ENCODE data around the gene EXOSC9. TPM values are rescaled to one million over a fixed set of nuclear protein-coding genes. Genes with fewer than 3 reads are reported as not detected.
"Not testable (repeated sequence)": the region's sequence is repeated elsewhere in the genome, so short reads cannot be mapped to it uniquely, and the experiment has no call there.

Gene EXOSC9, protein sequence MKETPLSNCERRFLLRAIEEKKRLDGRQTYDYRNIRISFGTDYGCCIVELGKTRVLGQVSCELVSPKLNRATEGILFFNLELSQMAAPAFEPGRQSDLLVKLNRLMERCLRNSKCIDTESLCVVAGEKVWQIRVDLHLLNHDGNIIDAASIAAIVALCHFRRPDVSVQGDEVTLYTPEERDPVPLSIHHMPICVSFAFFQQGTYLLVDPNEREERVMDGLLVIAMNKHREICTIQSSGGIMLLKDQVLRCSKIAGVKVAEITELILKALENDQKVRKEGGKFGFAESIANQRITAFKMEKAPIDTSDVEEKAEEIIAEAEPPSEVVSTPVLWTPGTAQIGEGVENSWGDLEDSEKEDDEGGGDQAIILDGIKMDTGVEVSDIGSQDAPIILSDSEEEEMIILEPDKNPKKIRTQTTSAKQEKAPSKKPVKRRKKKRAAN
- total RNA-seq (2014; rRNA removed; shearing (Covaris generic)), result 40.4 and 42.7 TPM in 2 replicates
- polyA plus RNA-seq (2014; cell fraction: nucleus; rRNA removed), result 43.7 and 72.4 TPM in 2 replicates

DNA sequence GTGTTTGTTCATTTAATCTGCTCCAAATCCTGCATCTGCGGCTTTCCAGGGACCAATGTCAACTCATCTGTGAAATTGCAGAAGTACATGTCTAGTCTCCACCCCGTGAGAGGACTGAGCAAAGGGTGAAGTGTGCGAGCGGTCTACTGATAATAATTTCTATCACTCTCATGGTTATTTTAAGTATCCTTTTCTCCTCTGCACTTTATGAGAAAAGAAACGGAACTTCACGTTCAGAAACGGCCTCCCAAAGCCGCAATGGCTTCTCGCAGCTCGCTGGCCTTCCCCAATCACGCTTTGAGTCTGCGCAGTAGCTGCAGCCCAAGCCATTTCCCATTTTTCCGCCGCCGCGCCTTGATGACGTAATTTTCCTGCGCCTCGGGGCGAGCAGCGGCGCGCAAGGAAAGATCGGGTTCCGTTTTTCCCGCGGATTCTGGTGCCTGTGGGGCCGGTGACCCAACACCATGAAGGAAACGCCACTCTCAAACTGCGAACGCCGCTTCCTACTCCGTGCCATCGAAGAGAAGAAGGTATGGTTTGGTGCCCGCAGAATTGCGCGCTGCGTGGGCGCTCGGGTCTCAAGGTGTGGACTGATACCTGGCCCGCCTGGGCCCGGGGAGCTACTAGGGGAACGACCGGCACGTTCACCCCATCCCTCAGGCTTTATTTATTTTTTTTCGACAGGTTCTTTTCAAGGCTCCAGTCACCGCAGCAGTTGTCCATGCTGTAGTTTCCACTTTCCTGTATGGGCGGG, at the start of gene EXOSC9:
EXOSC9 (plus strand) TSS at position 363 of the 754 bp plus-strand sequence; CDS start at position 465, 102 bp downstream.
- peak; percentile 87 for DNase-seq (ENCODE audit: extremely low read depth, low read depth)

DNA sequence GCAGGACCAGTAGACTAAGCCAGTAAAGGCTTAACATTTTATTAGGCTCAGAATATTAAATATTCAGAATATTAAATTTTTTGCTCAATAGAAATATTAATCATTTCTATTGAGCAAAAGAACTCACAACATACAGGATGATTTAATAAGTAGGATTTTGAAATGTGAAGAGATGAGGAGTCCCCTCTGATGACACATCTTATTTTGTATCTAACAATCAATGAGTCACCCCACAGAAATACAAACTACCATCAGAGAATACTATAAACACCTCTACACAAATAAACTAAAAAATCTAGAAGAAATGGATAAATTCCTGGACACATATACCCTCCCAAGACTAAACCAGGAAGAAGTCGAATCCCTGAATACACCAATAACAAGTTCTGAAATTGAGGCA, 49.0 kb upstream of the EXOSC9 start:
- not testable (repeated sequence) for DNase-seq (ENCODE audit: extremely low read depth, low read depth)

DNA sequence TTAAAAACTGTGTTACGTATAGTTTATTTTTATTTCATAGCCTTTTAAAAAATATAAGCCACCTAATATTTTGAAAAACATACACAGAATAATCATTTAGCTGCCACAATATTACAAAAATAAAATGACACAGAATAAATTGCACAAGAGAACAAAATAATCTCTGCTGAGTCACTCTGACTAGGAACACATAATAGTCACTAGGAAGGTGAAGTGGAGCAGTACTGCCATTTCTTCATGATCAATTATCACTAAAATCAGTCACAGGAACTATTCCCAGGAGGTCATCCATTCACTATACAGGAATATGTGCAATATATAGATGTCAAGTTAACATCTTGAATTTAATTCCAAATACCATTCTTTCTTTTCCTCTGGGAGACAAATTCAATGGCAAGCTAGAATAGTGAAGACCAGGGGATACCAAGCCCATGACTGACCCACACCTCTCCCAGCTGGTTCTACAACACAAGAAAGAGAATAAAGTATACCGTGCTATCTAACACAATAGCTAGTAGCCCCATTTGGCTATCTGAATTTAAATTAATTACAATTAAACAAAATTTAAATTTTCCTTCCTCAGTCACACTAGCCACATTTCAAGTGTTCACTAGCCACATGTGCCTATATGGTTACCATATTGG, 42.1 kb upstream of the EXOSC9 start:
- peak; percentile 48 for DNase-seq (ENCODE audit: extremely low read depth, low read depth)

DNA sequence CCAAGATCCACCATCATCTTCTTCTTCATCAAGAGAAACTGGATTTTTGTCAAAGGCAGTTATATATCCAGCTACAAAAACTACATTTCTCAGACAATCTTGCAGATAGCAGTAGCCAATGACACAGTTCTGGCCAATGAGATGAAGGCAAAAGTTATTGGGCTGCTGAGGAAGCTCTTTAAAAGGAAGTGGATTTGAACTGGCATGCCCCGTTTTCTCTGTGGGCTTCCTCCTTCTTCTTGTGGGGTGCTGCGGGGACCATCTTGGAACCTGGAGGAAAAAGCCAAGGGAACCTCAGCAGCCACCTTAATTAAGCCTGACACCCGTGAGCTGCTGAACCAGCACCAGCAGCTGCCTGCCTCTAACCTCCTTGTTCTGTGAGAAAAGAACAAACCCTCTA, 40.9 kb upstream of the EXOSC9 start:
- no peak for DNase-seq (ENCODE audit: extremely low read depth, low read depth)

DNA sequence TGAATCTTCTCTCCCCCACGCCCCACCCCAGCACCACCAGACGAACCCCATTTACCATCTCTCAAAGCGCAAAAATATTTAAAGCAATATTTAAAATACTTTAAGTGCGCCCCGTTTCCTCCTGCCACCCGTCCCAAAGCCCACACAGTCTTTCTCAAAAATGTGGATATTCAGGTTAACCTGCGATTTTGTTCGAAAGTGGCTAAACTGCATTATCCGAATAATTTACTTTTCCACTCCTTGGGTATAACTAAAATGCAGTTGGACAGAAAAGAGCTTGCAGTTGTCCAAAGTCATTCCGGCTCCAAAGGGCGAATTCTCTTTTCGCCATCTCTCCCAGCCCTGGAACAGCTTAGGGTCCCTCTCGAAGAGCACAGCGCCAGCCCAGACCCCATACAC, 36.8 kb upstream of the EXOSC9 start:
- no peak for DNase-seq (ENCODE audit: extremely low read depth, low read depth)

DNA sequence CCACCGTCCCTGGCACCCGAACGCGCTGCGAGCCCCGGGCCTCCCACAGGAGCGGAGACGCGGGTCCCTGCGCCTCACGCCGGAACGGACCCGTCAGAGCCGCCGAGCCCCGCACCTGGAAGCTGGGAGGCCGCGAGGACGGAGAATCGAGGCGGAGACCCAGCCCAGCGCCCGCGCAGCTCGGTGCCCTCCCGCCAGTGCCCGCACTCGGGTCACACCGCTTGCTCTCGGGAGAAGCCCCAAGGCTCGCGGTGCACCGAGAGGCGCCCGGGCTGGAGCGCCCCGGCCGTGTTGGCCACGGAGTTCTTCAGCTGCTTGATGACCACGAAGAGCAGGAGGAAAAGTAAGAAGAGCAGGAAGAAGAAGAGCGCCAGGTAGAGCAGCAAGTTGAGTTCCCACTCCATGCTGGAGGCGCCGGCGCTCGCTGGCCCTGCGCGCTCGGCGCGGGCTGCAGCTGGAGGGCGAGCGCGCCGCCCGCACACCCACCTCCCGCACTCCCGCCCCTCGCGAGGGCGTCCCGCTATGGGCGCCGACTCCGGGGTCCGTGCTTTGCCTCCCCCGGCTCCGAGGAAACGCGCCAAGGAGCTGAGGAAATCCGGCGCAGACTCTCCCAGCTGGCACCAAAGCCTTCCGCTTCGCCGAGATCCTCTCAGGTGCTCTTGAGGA, 36.3 kb upstream of the EXOSC9 start, which contains the start of gene SMIM43:
SMIM43 (minus strand) TSS at position 463 of the 666 bp plus-strand sequence; CDS start at position 404, 59 bp downstream.
- no peak for DNase-seq (ENCODE audit: extremely low read depth, low read depth)

DNA sequence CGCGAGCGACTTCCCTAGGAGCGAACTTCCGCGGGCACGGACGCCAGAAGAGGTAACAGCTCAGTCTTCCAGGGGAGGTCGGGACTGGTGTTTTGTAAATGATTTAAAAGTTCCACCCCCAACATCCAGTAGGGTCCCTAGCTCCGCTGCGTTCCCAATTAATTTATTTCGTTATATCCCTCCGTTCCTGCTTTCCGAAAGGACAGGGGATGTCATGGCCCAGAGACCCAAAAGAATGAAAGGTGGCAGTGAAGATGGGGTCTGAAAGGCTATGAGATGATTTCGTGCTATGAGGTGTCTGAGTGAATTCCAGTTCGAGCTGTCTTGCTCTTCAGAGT, 35.8 kb upstream of the EXOSC9 start:
- DNase-seq (ENCODE audit: extremely low read depth, low read depth), result no peak

DNA sequence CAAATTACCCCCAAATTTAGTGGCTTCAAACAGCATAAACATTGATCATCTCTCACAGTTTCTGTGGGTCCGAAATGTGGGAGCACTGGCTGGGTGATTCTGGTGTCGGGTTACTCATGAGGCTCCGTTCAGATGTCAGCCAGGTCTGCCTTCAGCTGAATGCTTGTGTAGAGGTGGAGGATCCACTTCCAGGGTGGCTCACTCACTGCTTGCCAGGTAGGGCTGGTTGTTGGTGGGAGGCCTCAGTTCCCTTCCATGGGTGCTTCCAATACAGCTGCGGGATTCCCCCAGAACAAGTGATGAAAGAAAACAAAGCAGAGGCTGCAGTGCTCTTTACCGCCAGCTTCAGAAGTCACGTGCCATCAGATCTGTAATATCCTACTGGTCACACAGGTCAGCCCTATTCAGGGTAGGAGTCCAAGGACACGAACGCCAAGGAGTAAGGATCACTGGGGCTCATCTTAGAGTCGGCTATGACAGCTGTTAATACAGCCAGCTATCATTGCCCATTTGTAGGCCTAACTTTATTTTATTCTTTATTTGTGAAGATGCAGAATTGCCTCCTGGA, 35.1 kb upstream of the EXOSC9 start:
- no peak for DNase-seq (ENCODE audit: extremely low read depth, low read depth)

DNA sequence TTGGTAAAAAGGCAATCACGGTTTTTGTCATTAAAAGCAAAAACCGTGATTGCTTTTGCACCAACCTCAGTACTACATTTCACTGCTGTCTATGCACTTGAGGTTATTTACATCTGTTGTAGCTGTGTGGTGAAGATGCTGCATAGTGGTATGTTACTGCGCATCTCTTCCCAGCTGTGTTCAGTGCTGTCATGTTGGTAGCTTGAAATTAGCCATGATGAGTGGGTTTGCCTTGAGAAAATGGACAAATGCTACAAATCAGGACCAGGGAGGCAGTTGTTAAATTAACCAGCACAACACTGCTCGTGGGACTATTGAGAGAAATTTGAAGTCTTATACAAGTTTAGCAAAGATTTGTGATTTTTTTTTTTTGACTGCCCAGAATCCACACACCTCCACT, 34.0 kb upstream of the EXOSC9 start:
- DNase-seq (ENCODE audit: extremely low read depth, low read depth), result no peak

DNA sequence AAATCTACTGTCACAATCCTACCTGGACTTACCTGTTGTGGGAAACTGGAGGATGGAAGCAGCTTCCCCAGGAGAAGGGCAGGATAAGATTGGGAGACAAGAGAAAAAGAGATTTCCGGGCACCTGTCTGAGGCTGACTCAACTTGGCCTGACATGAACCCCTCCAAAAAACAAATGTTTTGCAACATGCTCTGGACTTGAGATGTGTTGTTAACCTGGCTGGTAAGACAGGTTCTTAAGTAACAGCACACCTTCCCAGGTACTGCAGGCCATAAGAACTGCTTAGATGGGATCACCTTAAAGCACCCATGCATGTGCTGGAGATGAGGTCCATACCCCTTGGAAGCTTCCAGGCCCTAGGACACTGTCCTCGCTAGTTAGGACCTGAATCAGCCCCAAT, 31.8 kb upstream of the EXOSC9 start:
- no peak for DNase-seq (ENCODE audit: extremely low read depth, low read depth)

DNA sequence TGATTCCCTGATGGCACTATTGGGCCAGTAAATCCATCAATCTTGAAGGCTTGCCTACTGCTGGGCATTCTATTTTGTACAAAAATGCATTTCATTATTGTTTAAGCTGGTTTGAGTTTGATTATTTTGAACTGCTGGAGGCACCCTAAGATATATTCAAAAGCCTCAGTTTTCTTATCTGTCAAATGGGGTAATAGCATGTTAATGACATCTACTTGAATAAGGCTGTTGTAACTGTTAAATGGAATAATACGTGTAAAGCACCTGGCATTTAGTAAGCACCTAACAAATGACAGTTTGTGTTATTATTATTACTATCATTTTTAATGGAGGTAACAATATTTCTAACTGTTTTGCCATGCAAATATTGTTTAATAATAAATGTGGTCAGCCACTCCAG, 29.3 kb upstream of the EXOSC9 start:
- no peak for DNase-seq (ENCODE audit: extremely low read depth, low read depth)

DNA sequence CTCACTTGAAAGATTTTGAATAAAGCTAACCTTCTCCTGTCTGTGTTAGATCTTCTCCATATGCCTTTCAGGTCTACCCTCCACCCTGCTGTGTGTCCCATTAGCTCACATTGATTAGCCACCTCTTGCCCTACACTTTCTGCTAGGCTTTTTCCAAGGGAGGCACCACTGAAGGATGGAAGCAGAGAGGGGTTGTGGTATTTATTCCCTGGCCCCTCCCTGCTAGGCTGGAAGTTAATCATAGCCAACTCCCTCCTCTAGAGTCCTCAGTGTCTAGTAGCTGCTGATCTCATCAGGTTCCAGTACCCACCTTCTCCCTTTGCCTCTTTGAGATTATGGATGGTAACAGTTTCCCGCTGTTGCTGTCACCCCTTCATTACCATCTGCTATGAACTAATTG, 27.2 kb upstream of the EXOSC9 start:
- DNase-seq (ENCODE audit: extremely low read depth, low read depth), result no peak

DNA sequence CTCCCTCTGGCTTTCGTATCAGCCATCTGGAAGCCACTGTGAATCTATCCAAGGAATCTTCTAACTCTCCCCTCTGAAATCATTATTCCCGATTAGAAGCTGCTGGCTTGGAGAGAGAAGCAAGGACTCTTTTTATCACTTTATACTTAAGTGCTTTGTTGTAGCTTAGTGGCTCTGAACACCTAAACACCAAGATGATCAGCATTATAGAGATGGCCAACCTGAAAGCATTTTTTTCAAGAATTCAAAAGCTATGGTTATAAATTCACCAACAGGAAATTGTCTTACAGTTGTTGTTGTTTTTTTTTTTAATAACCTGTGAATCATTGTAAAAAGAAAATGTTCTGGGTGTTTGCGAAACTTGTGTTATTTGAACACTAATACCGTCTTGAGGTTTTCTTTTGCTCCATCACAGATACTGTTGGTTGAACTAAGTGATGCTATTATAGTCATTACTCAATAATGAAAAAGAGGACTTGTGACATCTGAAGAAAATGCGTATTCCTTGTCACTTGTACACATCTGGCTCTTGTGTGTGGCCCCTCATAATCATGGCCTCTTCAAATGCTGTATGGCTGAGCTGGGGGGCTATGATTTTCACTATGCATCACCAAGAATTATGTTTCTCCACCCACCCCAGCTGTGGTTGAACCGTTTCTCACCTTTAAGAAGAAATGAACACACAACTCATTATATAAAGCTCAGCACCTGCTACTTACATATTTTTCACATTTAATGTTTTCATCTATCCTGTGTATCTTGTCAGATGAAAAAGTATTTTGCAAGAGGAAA, 24.3 kb upstream of the EXOSC9 start:
- no peak for DNase-seq (ENCODE audit: extremely low read depth, low read depth)

DNA sequence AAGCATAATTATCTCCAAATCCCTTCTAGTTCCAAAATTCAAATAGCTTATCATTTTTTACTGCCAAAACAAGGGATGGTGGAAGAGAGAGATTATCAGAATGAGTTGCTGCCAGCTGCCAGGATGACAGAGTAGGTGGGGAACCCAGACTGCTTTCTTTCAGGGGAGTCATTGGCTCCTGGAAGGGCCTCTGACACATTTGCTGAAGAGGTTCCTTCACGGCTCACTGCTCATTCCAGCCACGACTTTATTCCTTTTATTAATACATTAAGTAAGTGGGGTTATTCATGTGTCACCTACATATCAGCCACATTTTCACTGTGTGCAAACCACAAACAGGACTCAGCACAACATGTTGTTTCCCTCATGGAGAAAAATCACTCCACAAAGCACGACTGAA, 23.5 kb upstream of the EXOSC9 start:
- DNase-seq (ENCODE audit: extremely low read depth, low read depth), result no peak

DNA sequence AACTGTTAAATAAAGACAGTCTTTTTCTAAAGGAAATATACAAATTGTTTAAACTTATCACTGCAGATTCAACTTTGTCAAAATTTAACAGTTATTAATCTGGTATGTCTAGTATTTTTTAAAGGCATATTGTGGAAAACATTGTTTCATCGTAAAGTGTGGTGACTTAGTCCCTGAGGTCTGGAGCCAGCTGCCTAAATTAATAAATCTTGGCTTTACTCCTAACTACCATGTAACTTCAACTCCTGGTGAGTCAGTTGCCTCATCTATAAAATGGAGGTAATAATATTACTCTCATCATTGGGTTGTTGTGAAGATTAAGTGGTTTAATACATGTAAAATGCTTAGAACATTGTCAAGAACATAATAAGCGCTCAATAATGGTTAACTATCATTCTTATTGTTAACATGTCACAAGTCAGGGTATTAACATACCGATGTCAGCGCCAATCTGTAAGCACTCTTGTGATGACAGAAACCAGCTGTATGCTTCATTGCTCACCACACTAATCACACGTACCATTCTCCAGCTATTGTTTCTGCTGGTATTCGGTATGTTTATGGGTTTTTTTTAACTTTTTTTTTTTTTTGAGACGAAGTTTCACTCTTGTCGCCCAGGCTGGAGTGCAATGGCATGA, 22.0 kb upstream of the EXOSC9 start:
- no peak for DNase-seq (ENCODE audit: extremely low read depth, low read depth)

DNA sequence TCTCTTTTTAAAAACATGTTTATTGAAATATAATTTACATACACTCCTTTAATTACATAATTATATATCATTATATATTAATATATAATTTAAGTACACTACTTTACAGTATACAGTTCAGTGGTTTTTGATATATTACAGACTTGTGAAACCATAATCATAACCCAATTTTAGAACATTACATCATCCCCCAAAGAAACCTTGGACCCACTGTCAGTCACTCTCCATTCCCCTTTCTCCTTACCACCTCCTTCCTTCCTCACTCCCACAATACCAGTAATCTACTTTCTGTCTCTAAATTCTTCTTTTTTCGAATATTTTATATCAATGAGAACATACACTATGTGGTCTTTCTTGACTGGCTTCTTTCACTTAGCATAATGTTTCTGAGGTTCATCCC, 17.9 kb upstream of the EXOSC9 start:
- no peak for DNase-seq (ENCODE audit: extremely low read depth, low read depth)

DNA sequence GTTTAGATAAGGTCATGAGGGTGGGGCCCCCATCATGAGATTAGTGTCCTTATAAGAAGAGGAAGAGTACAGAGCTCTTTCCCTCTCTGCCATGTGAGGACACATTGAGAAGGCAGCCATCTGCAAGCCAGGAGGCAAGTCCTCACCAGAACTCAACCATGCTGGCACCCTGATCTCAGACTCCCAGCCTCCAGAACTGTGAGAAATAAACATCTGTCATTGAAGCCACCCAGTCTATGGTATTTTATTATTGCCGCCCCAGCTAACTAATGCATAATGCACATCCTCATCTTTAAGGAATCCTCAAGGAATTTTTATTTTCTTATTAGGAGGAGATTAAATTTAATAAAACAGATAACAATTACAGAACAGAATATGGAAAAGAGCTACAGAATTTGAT, 16.7 kb upstream of the EXOSC9 start:
- DNase-seq (ENCODE audit: extremely low read depth, low read depth), result no peak

DNA sequence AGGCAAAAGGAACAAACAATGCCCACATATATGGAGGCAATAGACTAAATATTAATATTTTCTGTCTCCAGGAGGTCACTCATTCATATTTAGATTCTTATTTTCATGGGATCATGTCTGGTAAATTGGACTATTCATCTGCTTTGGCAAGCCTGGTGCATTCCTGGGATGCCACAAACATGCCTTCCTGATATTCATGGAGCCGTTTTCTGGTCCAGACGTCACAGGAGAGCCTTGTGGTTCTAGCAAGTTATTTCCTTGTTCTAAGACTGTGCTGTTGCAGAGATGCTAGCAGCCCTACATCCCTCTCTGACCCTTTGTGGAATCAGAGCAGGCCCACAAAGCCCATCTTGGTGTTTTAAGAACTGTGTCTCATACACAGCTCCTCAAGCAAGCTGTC, 16.1 kb upstream of the EXOSC9 start:
- peak; percentile 19 for DNase-seq (ENCODE audit: extremely low read depth, low read depth)

DNA sequence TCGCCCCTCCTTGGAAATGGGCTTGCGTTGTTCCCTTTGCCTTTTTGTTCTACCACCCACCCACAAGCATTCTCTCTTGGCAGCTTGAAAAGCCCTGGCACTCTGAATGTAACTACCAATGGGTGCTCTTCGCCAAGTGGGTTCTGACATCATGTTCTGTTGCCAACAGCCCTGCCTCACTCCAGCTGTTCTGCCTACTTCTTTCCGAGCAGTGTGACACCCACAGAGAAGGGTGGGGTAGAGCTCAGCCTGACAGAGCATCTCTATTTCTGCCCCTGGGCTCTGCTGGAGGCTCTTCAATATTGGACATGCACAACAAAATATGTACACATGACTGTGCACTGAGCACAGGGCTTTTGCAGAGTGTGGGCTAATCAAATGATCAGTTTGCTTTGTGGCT, 15.6 kb upstream of the EXOSC9 start:
- no peak for DNase-seq (ENCODE audit: extremely low read depth, low read depth)
